SK-N-DZ (cell line): ENCODE results near the gene IER5.

ENCODE experiments used
- DNase-seq: peaks from one replicate; pipeline ENCODE4 v3.0.0-alpha.2; 2015; ENCODE audit warnings: low spot score

Gene IER5

GRCh38 chr1:181076852-181077251, 11.6 kb upstream of the IER5 start:
- no peak for DNase-seq

- no peak for DNase-seq
These were observed 10.8 kb upstream of the IER5 start for GRCh38 chr1:181077576-181078242.

DNA sequence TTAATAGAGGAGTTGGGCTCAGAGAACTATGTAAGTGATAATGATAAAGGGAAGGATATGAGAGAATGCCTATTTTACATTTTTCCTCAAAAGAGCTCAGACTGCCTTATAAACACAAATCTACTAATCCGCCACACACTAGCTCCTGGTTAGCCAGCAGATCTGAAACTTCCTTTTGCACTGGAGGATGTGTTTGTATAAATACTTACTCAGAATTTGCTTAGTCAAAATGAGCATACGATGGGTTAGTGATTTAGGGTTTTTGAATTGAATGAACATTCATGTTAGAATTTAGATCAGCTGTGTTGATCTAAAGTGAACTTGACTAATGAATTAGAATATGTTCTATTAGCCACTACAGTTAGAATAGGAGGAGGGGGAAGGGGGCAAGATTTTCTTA, 9.1 kb upstream of the IER5 start:
- no peak for DNase-seq

GRCh38 chr1:181079920-181080319, 8.6 kb upstream of the IER5 start:
- no peak for DNase-seq

GRCh38 chr1:181080556-181080955, 7.9 kb upstream of the IER5 start:
- no peak for DNase-seq

GRCh38 chr1:181081395-181081794, 7.1 kb upstream of the IER5 start:
- no peak for DNase-seq

DNA sequence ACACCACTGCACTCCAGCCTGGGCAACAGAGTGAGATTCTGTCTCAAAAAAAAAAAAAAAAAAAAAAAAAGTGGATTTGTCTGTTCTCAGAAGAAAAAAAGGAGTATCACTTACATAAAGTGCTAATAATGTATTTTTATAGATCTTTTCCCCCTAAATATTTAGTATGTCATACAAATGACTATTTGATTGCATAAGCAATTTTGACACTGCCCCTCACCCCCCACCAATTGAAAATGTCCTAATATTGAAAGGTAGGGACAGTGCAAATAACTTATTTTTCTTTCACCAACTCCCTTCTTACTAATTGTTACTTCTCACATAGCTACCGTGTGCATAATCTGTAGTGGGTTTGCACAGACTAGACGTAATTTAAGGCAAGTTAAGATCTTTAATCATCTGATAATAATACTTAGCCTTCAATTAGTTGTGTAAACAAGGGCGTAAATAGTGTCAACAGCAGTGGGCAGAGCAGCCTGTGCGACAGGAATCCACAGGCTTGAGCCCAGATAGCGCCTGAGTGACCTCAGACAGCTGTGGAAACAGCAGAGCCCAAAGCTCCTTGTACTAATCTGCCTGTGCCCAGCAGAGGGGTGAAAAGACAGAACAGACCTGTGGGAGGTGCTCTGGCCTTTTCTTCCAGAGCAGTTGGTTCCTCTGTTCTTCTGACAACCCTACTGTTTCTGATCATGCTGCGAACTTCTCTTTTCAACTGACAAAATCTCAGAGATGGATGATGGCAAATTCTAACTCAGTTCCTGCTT, 4.5 kb upstream of the IER5 start:
- DNase-seq, result peak; percentile 58

- DNase-seq, result no peak
These were observed 3.9 kb upstream of the IER5 start for GRCh38 chr1:181084606-181084969.

GRCh38 chr1:181086091-181086490, 2.4 kb upstream of the IER5 start:
- DNase-seq, result no peak

DNA sequence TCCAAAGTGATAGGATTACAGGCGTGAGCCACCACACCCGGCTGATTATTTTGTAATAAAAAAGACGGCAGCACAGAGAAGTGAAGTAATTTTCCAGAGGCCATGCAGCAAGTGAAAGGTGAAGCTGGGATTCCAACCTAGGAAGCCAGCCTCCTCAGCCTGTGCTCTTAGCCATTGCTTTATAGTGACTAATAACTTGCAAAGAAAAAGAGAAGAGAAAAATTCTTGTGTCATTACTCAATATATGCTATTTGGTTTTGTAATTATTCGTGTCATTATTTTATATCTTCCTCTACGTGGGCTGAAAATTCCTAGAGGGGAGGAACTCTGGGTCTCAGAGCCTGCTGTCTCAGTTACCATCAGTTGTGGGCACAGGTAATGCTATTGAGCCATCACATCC, 1.6 kb upstream of the IER5 start:
- no peak for DNase-seq

- no peak for DNase-seq
These were observed 1.0 kb upstream of the IER5 start for GRCh38 chr1:181087400-181087901.

GRCh38 chr1:181089017-181089675, 646 bp downstream of the IER5 start:
- DNase-seq, result no peak

- no peak for DNase-seq
These were observed 1.4 kb downstream of the IER5 start for GRCh38 chr1:181089676-181090544.

DNA sequence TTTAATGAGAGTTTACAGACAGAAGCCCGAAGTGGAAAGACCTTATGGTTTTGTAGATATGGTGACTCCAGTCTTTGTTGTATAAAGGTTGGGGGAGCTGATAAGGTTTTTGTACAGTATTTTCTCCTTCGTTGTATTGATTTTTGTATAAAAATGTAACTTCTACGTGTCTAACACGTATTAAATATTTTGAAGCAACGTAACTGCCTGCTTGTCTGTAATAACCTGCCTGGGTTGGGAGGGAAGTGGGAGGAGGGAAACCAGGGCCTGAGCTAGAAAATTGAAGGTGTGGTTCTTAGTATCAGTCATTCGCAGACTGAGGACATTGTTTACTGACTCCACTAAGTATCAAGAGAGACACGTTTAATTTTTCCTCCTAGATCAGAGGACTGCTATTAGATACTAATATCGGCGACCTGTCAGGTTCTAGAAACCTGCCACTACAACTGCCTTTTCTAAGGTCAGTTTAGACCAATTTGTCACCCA, 2.2 kb downstream of the IER5 start:
- no peak for DNase-seq

GRCh38 chr1:181091309-181092040, 3.0 kb downstream of the IER5 start:
- no peak for DNase-seq

DNA sequence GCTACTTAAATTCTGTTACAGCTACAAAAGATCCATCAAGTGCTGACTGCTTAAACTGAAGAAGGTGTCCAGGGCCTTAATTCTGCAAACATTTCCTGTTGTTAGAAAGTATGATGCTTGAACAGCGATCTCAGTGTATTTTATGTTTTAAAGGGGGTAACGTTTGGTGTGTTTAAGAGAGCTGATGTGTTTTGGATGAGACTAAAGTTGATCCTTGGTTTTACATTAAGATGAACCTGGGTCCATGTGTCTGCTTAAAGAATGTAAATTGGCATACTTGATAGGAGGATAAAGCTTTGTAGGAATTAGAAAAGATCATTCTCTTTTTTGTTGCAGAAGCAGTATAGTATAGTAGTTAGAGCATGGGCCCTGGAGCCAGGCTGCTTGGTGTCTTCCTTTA, 3.6 kb downstream of the IER5 start:
- DNase-seq, result no peak

GRCh38 chr1:181092883-181093458, 4.5 kb downstream of the IER5 start:
- no peak for DNase-seq

- DNase-seq, result no peak
These were observed 6.1 kb downstream of the IER5 start for GRCh38 chr1:181094416-181095212.

DNA sequence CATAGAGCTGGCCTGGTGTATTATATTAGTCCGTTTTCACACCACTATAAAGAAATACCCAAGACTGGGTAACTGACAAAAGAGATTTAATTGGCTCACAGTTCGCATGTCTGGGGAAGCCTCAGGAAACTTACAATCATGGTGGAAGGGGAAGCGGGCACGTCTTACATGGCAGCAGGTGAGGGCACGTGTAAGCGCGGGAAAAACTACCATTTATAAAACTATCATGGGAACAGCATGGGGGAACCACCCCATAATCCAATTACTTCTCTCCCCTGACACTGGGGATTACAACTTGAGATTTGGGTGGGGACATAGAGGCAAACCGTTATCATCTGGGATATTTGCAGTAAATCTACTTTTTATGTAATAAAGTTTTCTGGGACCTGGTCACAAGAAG, 6.8 kb downstream of the IER5 start:
- no peak for DNase-seq

DNA sequence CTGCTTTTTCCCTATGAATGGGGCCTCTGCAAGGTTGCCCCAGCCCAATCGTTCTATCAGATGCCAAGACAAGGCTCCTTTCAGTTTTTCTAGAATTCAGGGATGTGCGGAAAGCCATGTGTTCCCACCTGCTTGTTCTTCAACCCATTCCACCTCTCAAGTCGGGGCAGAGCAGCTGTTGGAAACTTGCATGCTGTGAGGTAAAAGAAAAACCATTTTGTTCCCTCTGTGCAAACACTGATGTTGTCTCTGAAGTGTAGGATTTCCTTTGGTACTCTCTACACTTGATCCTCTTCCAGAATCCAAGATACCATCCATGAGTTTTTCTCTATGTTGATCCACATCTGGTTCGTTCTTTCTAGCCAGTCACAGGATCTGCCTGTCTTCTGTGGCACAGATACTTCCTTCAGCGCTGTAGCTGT, 7.3 kb downstream of the IER5 start:
- DNase-seq, result no peak
